ENCODE measurements around the gene KCNJ4.
"Not testable (repeated sequence)": the region's sequence is repeated elsewhere in the genome, so short reads cannot be mapped to it uniquely, and the experiment has no call there.

The KCNJ4 gene

GRCh38 chr22:38427465-38427864, 27.5 kb downstream of the KCNJ4 start:
- no peak for DNase-seq

DNA sequence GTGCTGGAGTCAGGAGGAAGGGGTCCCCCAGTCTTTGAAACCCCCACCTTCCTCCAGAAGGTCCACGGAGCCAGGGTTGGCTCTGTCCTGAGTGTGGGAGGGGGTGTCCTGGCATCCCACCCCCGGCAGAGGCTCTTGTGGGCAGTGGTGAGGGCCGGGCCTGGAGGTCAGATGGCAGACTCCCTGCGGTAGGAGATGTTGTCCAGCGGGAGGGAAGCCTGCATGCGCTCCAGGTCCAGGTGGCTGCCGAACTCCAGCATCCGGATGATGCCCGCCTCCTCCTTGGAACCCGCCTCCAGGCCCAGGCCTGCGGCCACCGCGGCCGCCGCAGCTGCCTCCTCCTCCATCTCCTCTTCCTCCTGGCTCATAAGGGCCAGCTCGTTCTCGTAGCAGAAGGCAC, 28.4 kb downstream of the KCNJ4 start:
- no peak for DNase-seq

DNA sequence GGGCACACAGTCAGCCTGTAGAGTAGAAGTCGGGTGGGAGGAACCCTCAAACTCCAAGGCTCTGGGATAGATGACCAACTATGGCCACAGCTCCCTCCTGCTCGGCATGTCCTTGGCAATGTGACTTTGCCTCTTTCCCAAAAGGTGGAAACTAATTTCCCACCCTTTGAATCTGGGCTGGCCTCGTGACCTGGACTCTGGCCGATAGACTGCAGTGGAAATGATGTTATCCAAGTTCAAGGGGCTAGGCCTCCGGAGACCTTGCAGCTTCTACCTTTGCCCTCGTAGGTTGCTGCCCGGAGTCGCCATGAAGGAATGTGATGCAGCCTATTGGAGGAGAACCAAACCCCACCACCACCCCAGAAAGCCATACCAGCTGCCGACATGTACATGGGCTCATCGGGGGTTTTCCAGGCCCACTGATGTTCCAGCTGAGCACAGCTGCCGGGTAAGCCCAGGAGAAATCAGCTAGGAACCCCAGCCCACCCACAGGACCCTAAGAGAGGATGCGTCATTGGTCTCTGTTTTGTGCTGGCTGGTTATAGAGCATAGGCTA, 30.4 kb downstream of the KCNJ4 start:
- DNase-seq, result no peak

GRCh38 chr22:38423512-38424503, 31.2 kb downstream of the KCNJ4 start:
- DNase-seq, result no peak

- DNase-seq, result no peak
These were observed 32.1 kb downstream of the KCNJ4 start for GRCh38 chr22:38422611-38423511.

- no peak for DNase-seq
These were observed 34.3 kb downstream of the KCNJ4 start for GRCh38 chr22:38420734-38421133.

- DNase-seq, result no peak
These were observed 35.2 kb downstream of the KCNJ4 start for GRCh38 chr22:38419858-38420160.

DNA sequence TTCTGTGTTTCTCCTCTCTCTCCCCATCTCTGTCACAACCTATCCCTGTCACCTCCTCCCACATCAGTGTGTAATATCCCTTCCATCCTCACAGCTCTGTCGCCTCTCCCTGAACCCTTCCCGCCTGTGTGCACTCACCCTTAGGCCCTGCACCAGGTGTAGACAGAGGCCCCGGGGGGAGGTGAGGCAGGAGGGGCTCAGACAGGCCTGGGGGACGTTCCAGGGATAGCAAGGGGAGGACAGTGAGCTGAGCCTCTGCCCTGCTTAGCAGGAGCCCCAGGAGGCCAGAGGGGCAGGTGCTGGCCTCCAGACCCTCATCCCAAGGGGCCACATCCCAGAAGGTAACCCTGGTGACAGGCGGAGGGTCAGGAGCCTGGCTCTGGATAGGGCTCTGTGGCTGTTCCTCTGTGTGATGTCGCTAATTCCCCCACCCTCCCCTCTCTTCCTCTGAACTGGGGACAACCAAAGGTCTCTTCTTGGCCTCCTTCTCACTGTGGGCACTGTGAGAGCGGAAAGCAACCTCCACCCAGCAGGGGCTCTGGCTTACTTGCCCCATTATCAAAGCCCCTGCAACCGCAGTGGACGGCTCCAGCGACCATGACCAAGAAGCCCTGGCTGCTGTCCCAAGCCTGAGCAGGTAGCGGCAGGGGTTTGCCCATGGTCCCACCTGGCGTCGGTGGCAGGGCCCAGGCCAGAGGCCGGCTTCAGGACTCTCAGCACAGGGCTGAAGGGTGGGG, 35.7 kb downstream of the KCNJ4 start:
- no peak for DNase-seq

- DNase-seq, result no peak
These were observed 36.4 kb downstream of the KCNJ4 start for GRCh38 chr22:38418589-38418988.

DNA sequence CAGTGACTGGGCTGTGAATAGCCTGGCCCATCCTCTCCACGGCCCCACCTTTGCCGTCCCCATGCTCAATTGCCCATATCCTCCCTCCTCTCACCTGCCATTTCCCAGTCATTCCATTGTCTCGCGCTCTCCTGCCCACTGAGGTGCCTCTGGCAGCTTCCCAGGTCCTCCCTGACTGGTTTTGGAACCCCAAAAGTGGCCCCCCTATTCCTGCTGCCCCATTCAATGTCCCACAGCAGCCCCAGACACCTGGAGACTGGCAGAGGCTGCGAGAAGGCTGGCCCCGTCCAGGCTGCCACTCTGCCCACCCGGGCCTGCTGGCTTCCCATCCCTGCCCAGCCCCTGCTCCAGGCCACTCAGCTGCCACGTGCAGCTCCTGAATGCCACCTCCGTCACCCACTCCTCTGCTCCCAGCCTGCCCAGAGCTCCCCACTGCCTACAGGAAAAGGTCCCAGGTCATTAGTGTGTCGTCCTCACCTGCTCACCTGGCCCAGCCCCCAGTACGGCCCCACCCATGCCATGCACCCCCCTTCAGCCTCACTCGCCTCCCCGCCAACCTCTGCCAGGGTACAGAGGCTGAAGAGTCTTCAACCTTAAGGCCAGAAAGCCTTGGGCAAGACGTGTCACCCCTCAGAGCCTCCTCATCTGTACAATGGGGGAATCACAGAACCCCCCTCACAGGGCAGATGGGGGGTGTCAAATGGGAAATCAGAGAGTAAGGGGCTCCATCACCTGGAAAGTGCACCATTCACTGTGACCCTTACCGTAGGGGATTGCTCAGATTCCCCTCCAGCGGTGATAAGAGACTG, 37.5 kb downstream of the KCNJ4 start:
- DNase-seq, result no peak

- no peak for DNase-seq
These were observed 38.3 kb downstream of the KCNJ4 start for GRCh38 chr22:38416621-38417251.

GRCh38 chr22:38415561-38416321, 39.3 kb downstream of the KCNJ4 start:
- DNase-seq, result no peak

GRCh38 chr22:38415046-38415445, 40.0 kb downstream of the KCNJ4 start:
- DNase-seq, result no peak

DNA sequence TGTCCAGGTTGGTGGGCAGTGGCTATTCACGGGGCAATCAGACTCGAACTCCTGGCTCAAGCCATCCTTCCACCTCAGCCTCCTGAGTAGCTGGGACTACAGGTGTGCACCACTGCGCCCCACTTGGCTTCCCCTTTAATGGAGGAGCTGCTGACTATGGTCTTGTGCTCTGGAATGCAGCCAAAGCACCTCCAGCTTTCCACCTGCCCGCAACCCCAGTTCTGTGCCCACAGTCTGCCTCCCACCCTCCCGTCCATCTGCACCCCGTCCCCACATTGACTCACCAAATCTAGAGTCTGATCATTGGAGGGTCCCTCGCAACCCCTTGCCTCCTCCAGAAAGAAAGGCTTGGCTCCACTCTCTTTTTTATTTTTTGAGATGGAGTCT, 41.0 kb downstream of the KCNJ4 start:
- DNase-seq, result no peak

- DNase-seq, result no peak
These were observed 41.7 kb downstream of the KCNJ4 start for GRCh38 chr22:38413085-38414008.

- no peak for DNase-seq
These were observed 42.4 kb downstream of the KCNJ4 start for GRCh38 chr22:38412435-38413084.

DNA sequence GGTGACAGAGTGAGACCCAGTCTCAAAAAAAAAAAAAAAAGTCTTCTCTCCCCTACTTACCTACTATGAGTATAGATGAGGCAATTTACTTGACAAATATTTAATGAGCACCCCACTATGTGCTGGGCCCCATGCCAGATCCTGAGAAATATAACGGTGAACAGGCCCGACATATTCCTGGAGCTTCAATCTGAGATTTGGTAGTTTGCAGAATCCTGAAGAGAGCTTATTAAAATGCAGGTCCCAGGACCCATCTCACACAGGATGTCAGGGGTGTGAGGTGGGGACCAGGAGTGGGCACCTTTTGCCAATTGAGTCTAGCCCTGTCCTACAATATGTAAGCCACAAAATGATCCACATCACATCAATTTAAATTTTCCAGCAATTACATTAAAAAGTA, 44.0 kb downstream of the KCNJ4 start:
- no peak for DNase-seq

DNA sequence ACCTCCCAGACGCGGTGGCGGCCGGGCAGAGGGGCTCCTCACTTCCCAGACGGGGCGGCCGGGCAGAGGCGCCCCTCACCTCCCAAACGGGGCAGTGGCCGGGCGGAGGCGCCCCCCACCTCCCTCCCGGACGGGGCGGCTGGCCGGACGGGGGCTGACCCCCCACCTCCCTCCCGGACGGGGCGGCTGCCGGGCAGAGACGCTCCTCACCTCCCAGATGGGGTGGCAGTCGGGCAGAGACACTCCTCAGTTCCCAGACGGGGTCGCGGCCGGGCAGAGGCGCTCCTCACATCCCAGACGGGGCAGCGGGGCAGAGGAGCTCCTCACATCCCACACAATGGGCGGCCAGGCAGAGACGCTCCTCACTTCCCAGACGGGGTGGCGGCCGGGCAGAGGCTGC, 45.1 kb downstream of the KCNJ4 start:
- not testable (repeated sequence) for DNase-seq

GRCh38 chr22:38406617-38407016, 48.4 kb downstream of the KCNJ4 start:
- DNase-seq, result no peak
